Ishikawa (cell line): ENCODE results near the gene UPK3A.

ENCODE experiments used
- CEBPB ChIP-seq: IDR thresholded peaks from 2 replicates; pipeline ENCODE4 v1.6.1; 2012
- EGR1 ChIP-seq: IDR thresholded peaks from 2 replicates; pipeline ENCODE4 v1.6.1; 2012
- EP300 ChIP-seq: IDR thresholded peaks from 2 replicates; pipeline ENCODE4 v1.6.1; 2012; ENCODE audit warnings: borderline replicate concordance
- FOXM1 ChIP-seq: IDR thresholded peaks from 2 replicates; pipeline ENCODE4 v1.6.1; 2012; ENCODE audit warnings: low read depth, borderline replicate concordance
- MAX ChIP-seq: IDR thresholded peaks from 2 replicates; pipeline ENCODE4 v1.6.1; 2012
- NFIC ChIP-seq: IDR thresholded peaks from 2 replicates; pipeline ENCODE4 v1.6.1; 2012
- RAD21 ChIP-seq: IDR thresholded peaks from 2 replicates; pipeline ENCODE4 v1.6.1; 2012; ENCODE audit warnings: low read depth
- REST ChIP-seq: IDR thresholded peaks from 2 replicates; pipeline ENCODE4 v1.6.1; 2012; ENCODE audit warnings: low read depth, mild to moderate bottlenecking
- TAF1 ChIP-seq: IDR thresholded peaks from 2 replicates; pipeline ENCODE4 v1.6.1; 2012; ENCODE audit warnings: low read depth, mild to moderate bottlenecking
- TCF12 ChIP-seq: IDR thresholded peaks from 2 replicates; pipeline ENCODE4 v1.6.1; 2012; ENCODE audit warnings: low read depth
- YY1 ChIP-seq: IDR thresholded peaks from 2 replicates; pipeline ENCODE4 v1.6.1; 2012; ENCODE audit warnings: low read depth

- TF ChIP-seq MAX: no peak
- TF ChIP-seq FOXM1: no peak
- no peak for TF ChIP-seq EP300
- TF ChIP-seq NFIC: no peak
- no peak for TF ChIP-seq TCF12
- TF ChIP-seq CEBPB: no peak
- TF ChIP-seq REST: no peak
- no peak for TF ChIP-seq RAD21
- no peak for TF ChIP-seq EGR1
- TF ChIP-seq TAF1: no peak
- no peak for TF ChIP-seq YY1
These were observed 11.2 kb upstream of the UPK3A start for GRCh38 chr22:45273452-45274075.
